ENCODE data around the gene GPA33. TPM values are rescaled to one million over a fixed set of nuclear protein-coding genes. Genes with fewer than 3 reads are reported as not detected.

The GPA33 gene
- total and polyA plus RNA-seq, 2 donors (not counting 1 experiment from before 2014, with no cell fraction given): not detected

DNA sequence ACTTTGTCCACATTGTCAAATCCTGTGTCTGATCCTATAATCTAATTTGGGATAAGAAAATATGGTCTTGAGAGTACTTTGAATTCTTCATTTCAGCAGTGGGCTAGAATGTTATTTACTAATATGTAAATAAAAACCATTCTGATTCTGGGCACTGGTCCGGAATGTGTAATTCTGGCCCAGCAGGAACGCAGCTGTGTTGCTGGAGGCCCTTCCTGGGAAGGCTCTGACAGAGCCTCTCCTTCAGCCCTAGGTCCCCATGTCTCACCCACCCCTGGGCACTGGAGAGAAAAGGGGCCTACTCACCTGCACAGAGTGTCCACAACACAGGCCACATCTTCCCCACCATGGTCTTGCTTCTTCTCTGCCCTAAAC, 251 bp downstream of the GPA33 start:
- Histone ChIP-seq H4K20me1 (ENCODE audit: control insufficient read depth, extremely low read depth, insufficient read depth, low read length) (no peaks in the 10 kb centered on the region), H2AFZ (ENCODE audit: low read length) (no peak overlapping the region)

DNA sequence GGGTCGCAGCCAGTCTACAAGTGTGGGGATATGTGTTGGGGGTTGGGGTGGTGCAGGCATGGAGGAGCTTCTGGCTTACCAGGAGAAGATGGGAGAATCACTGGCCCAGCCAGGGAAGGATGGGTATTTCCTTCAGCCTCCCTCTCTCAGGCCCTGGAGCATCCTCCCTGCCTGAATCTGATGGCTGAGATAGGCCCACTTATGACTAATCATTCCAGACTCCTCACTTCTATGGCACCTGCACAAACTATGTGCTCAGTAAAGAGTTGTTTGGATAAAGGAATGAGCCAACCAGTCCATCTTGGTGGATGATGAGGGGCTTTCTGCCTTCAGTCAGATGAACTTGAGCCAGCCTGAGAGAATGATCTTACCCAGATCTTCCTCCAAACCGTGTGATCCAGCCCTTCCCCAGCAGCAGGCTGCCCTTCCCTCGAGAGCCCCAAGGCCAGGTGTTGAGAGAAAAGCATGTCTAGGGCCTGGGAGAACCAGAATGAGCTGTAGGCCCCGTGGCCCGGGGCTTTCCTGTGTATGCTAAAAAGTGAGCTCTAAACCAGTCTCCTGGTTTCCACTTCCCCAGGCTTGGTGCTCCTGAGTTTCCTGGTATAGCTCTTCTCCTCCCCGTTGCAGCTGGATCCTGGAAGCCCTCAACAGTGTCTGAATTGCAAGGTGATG, 1.3 kb downstream of the GPA33 start:
- no peak overlapping the region for H2AFZ ChIP-seq (ENCODE audit: low read length)
- no peaks in the 10 kb centered on the region for H3K36me3 ChIP-seq (ENCODE audit: control insufficient read depth, insufficient read depth, low read length)
- H3K9me3 ChIP-seq (ENCODE audit: control insufficient read depth, insufficient read depth, low read depth, low read length): no peaks in the 10 kb centered on the region
- no peak overlapping the region for H3K4me3 ChIP-seq (replicated peaks in 1 of 4; ENCODE audit: control extremely low read depth in 1 of 4, insufficient read depth in 1 of 4, low read depth in 3 of 4, low read length in 4 of 4)
- no peak overlapping the region for H3K27ac ChIP-seq (ENCODE audit: insufficient read depth, low read length)
- H3K9ac ChIP-seq (ENCODE audit: insufficient read depth, low read length): no peak overlapping the region
- H3K27me3 ChIP-seq (ENCODE audit: control insufficient read depth, insufficient read depth, low read length): no peaks in the 10 kb centered on the region
- no peaks in the 10 kb centered on the region for H4K20me1 ChIP-seq (ENCODE audit: control insufficient read depth, extremely low read depth, insufficient read depth, low read length)
- TF ChIP-seq EZH2 (IDR thresholded peaks at IDR 0.05; ENCODE audit: low read length, missing control alignments): no peak
- TF ChIP-seq, protein P1, sequence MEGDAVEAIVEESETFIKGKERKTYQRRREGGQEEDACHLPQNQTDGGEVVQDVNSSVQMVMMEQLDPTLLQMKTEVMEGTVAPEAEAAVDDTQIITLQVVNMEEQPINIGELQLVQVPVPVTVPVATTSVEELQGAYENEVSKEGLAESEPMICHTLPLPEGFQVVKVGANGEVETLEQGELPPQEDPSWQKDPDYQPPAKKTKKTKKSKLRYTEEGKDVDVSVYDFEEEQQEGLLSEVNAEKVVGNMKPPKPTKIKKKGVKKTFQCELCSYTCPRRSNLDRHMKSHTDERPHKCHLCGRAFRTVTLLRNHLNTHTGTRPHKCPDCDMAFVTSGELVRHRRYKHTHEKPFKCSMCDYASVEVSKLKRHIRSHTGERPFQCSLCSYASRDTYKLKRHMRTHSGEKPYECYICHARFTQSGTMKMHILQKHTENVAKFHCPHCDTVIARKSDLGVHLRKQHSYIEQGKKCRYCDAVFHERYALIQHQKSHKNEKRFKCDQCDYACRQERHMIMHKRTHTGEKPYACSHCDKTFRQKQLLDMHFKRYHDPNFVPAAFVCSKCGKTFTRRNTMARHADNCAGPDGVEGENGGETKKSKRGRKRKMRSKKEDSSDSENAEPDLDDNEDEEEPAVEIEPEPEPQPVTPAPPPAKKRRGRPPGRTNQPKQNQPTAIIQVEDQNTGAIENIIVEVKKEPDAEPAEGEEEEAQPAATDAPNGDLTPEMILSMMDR (conservative IDR thresholded peaks at IDR 0.05 in 1 of 2, IDR thresholded peaks at IDR 0.05 in 1 of 2; ENCODE audit: low read depth in 1 of 2, low read length in 2 of 2): no peak
- H3K4me1 ChIP-seq (ENCODE audit: control insufficient read depth, extremely low read depth, insufficient read depth, low read length): no peaks in the 10 kb centered on the region
- no peak overlapping the region for H3K4me2 ChIP-seq (ENCODE audit: extremely low read depth, insufficient read depth, low read length)
- no peaks in the 10 kb centered on the region for H3K79me2 ChIP-seq (ENCODE audit: control insufficient read depth, insufficient read depth, low read length)
- DNase-seq (ENCODE audit: low read depth in 2 of 2): no peak

More for the DNA sequence above, 251 bp downstream of the GPA33 start:
- DNase-seq (ENCODE audit: low read depth in 2 of 2): no peak
- Histone ChIP-seq H3K27ac (ENCODE audit: insufficient read depth, low read length) (no peak overlapping the region), H3K79me2 (ENCODE audit: control insufficient read depth, insufficient read depth, low read length) (no peaks in the 10 kb centered on the region), H3K4me1 (ENCODE audit: control insufficient read depth, extremely low read depth, insufficient read depth, low read length) (no peaks in the 10 kb centered on the region), H3K4me3 (replicated peaks in 1 of 4; ENCODE audit: control extremely low read depth in 1 of 4, insufficient read depth in 1 of 4, low read depth in 3 of 4, low read length in 4 of 4) (no peak overlapping the region), H3K27me3 (ENCODE audit: control insufficient read depth, insufficient read depth, low read length) (no peaks in the 10 kb centered on the region), H3K4me2 (ENCODE audit: extremely low read depth, insufficient read depth, low read length) (no peak overlapping the region), H3K9me3 (ENCODE audit: control insufficient read depth, insufficient read depth, low read depth, low read length) (no peaks in the 10 kb centered on the region), H3K36me3 (ENCODE audit: control insufficient read depth, insufficient read depth, low read length) (no peaks in the 10 kb centered on the region), H3K9ac (ENCODE audit: insufficient read depth, low read length) (no peak overlapping the region)
- no peak for TF ChIP-seq EZH2 (IDR thresholded peaks at IDR 0.05; ENCODE audit: low read length, missing control alignments)
- TF ChIP-seq, protein P1 (conservative IDR thresholded peaks at IDR 0.05 in 1 of 2, IDR thresholded peaks at IDR 0.05 in 1 of 2; ENCODE audit: low read depth in 1 of 2, low read length in 2 of 2): no peak

DNA sequence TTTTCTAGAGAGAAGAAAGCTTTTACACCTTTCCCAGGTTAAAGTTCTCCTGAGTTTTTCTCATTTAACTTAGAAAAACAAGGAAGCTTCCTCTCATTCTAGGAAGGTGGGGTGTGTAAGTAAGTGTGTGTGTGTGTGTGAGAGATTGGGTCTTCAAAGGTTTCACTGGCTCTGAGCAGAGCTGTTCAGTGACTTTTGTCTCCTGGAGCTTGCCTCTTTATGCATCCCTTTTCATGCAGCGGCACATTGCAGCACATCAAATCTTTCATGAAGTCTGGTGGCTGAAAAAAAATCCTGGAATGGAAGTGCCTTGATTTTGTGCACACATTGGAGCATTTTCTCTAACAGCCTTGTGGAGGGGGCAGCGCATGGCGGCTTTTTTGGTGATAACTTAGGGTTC, 3.4 kb downstream of the GPA33 start:
- H3K4me2 ChIP-seq (ENCODE audit: extremely low read depth, insufficient read depth, low read length): no peak overlapping the region
- no peaks in the 10 kb centered on the region for H3K4me1 ChIP-seq (ENCODE audit: control insufficient read depth, extremely low read depth, insufficient read depth, low read length)
- TF ChIP-seq EZH2 (IDR thresholded peaks at IDR 0.05; ENCODE audit: low read length, missing control alignments): no peak
- TF ChIP-seq, protein P1 (conservative IDR thresholded peaks at IDR 0.05 in 1 of 2, IDR thresholded peaks at IDR 0.05 in 1 of 2; ENCODE audit: low read depth in 1 of 2, low read length in 2 of 2): no peak
- no peaks in the 10 kb centered on the region for H3K79me2 ChIP-seq (ENCODE audit: control insufficient read depth, insufficient read depth, low read length)
- no peak for DNase-seq (ENCODE audit: low read depth in 2 of 2)
- H4K20me1 ChIP-seq (ENCODE audit: control insufficient read depth, extremely low read depth, insufficient read depth, low read length): no peaks in the 10 kb centered on the region
- no peak overlapping the region for H3K9ac ChIP-seq (ENCODE audit: insufficient read depth, low read length)
- H3K9me3 ChIP-seq (ENCODE audit: control insufficient read depth, insufficient read depth, low read depth, low read length): no peaks in the 10 kb centered on the region
- H3K27ac ChIP-seq (ENCODE audit: insufficient read depth, low read length): no peak overlapping the region
- H3K27me3 ChIP-seq (ENCODE audit: control insufficient read depth, insufficient read depth, low read length): no peaks in the 10 kb centered on the region
- H3K36me3 ChIP-seq (ENCODE audit: control insufficient read depth, insufficient read depth, low read length): no peaks in the 10 kb centered on the region
- no peak overlapping the region for H2AFZ ChIP-seq (ENCODE audit: low read length)
- H3K4me3 ChIP-seq (replicated peaks in 1 of 4; ENCODE audit: control extremely low read depth in 1 of 4, insufficient read depth in 1 of 4, low read depth in 3 of 4, low read length in 4 of 4): no peak overlapping the region
